NCI-H748 (cell line): ENCODE measurements around the gene ANKRD24.
"Not testable (repeated sequence)": the region's sequence is repeated elsewhere in the genome, so short reads cannot be mapped to it uniquely, and the experiment has no call there.

Experiments
- DNase-seq: peaks from one replicate; lab custom pipeline; 2025; ENCODE audit not compliant: unreplicated experiment; lab: John Stamatoyannopoulos, UW

Gene ANKRD24

GRCh38 chr19:4230237-4230636 lies 47.7 kb downstream of the ANKRD24 start:
- not testable (repeated sequence) for DNase-seq

- not testable (repeated sequence) for DNase-seq
Observed at GRCh38 chr19:4231521-4231920, 49.0 kb downstream of the ANKRD24 start.

- not testable (repeated sequence) for DNase-seq
Observed at GRCh38 chr19:4232139-4232538, 49.6 kb downstream of the ANKRD24 start.

GRCh38 chr19:4232614-4233281 lies 50.3 kb downstream of the ANKRD24 start:
- DNase-seq = peak; percentile 16

- peak; percentile 12 for DNase-seq
Observed at GRCh38 chr19:4233282-4233853, 50.9 kb downstream of the ANKRD24 start.

GRCh38 chr19:4234142-4234861 lies 51.8 kb downstream of the ANKRD24 start:
- DNase-seq = no peak

GRCh38 chr19:4234862-4235201 lies 52.3 kb downstream of the ANKRD24 start:
- DNase-seq = no peak

GRCh38 chr19:4237510-4237909 lies 55.0 kb downstream of the ANKRD24 start:
- not testable (repeated sequence) for DNase-seq

GRCh38 chr19:4238831-4239230 lies 56.3 kb downstream of the ANKRD24 start:
- DNase-seq = no peak

GRCh38 chr19:4241824-4242430 lies 59.4 kb downstream of the ANKRD24 start:
- DNase-seq = no peak

- DNase-seq = not testable (repeated sequence)
Observed at GRCh38 chr19:4245938-4246337, 63.4 kb downstream of the ANKRD24 start.

GRCh38 chr19:4246767-4247593 lies 64.5 kb downstream of the ANKRD24 start, which contains the start of gene YJU2:
Gene YJU2, plus strand, starts transcription at chr19:4247080. Its CDS starts 67 bp downstream, at chr19:4247147.
- peak; percentile 98 for DNase-seq

GRCh38 chr19:4256563-4256962 lies 74.1 kb downstream of the ANKRD24 start:
- DNase-seq = no peak

GRCh38 chr19:4257025-4257424 lies 74.5 kb downstream of the ANKRD24 start:
- DNase-seq = no peak

GRCh38 chr19:4258181-4258580 lies 75.7 kb downstream of the ANKRD24 start:
- no peak for DNase-seq

- DNase-seq = no peak
Observed at GRCh38 chr19:4260613-4261191, 78.2 kb downstream of the ANKRD24 start.

GRCh38 chr19:4264812-4265211 lies 82.3 kb downstream of the ANKRD24 start:
- no peak for DNase-seq

GRCh38 chr19:4266253-4267000 lies 83.9 kb downstream of the ANKRD24 start:
- DNase-seq = no peak

- peak; percentile 43 for DNase-seq
Observed at GRCh38 chr19:4267101-4267900, 84.8 kb downstream of the ANKRD24 start.
